ENCODE measurements around the gene MED13L. TPM values are rescaled to one million over a fixed set of nuclear protein-coding genes. Genes with fewer than 3 reads are reported as not detected.

Gene MED13L
- polyA plus RNA-seq, 4 donors, result 9.8 to 74.0 (median 14.3) TPM

DNA sequence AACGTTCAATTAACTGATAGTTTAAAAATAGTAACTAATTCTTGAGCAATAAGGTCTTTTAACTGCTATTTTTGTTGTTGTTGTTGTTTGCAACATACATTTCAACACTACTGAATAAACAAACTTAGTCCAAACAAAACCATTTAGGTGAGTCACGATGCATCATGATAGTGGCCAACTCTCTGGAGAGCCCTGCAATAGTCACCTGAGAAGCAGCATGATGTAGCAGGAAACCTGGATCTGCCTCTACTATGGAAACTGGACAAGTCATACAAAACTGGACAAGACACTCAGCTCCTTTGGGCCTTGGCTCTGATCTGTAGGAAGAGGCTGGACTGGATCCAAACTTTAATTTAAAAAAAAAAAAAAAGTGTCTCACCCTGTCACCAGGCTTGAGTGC lies 117.3 kb downstream of the MED13L start:
- Histone ChIP-seq H3K9me3 (ENCODE audit: control insufficient read depth in 2 of 2, insufficient read depth in 1 of 2, low read depth in 1 of 2, low read length in 1 of 2) (no peaks in the 10 kb centered on the region), H3K4me1 (ENCODE audit: control insufficient read depth in 3 of 3, insufficient read depth in 2 of 3, low read depth in 1 of 3, low read length in 2 of 3) (peaks cover 0 to 12% (median 3%) of the 10 kb centered on the region in 3 donors), H3K36me3 (ENCODE audit: control insufficient read depth in 3 of 3, insufficient read depth in 2 of 3, low read depth in 1 of 3, low read length in 3 of 3) (no peaks in the 10 kb centered on the region), H3K4me3 (ENCODE audit: low read depth in 1 of 3, low read length in 3 of 3) (no peak overlapping the region), H3K27ac (ENCODE audit: low read depth in 1 of 3, low read length in 2 of 3) (no peak overlapping the region), H3K27me3 (ENCODE audit: control insufficient read depth in 3 of 3, insufficient read depth in 3 of 3, low read length in 3 of 3) (no peaks in the 10 kb centered on the region)
- no peak for FAIRE-seq
- no peak for DNase-seq
- whole genome bisulfite sequencing, 3 donors, result 69 to 76% (median 75%) methylated on average over 2 of the region's 2 CpGs

DNA sequence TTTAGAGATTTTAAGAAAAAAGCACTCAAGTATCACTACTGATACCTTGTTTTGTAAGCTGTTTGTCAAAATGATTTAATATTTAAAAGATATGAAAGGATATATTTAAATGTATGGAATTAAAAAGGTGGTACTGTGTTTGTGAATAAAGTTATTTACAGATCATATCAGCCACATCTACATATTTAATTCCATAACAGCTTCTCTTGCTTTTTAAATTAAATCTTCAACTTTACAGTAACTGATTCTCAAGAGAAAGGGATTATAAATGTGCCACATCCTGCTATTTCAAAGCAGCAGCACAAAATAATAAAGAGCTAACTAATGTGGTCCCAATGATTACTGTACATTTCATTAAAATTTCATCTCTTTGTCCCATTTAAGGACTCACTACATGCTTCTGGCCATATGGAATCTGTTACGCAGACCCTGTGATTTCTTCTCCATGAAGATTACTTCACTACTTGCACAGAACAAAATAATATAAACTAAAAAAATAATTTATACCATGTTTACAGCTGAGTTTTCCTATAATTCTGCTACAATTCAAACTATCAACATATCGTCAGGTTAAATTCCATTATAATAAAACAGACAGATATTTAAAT lies 117.8 kb downstream of the MED13L start:
- FAIRE-seq (no peak), DNase-seq (no peak)
- Histone ChIP-seq H3K4me1 (ENCODE audit: control insufficient read depth in 3 of 3, insufficient read depth in 2 of 3, low read depth in 1 of 3, low read length in 2 of 3) (peaks cover 0 to 9% (median 3%) of the 10 kb centered on the region in 3 donors), H3K27ac (ENCODE audit: low read depth in 1 of 3, low read length in 2 of 3) (no peak overlapping the region), H3K27me3 (ENCODE audit: control insufficient read depth in 3 of 3, insufficient read depth in 3 of 3, low read length in 3 of 3) (no peaks in the 10 kb centered on the region), H3K4me3 (ENCODE audit: low read depth in 1 of 3, low read length in 3 of 3) (no peak overlapping the region), H3K9me3 (ENCODE audit: control insufficient read depth in 2 of 2, insufficient read depth in 1 of 2, low read depth in 1 of 2, low read length in 1 of 2) (no peaks in the 10 kb centered on the region), H3K36me3 (ENCODE audit: control insufficient read depth in 3 of 3, insufficient read depth in 2 of 3, low read depth in 1 of 3, low read length in 3 of 3) (no peaks in the 10 kb centered on the region)
- 90 to 99% (median 94%) methylated on average over 2 of the region's 2 CpGs for WGBS, 3 donors

DNA sequence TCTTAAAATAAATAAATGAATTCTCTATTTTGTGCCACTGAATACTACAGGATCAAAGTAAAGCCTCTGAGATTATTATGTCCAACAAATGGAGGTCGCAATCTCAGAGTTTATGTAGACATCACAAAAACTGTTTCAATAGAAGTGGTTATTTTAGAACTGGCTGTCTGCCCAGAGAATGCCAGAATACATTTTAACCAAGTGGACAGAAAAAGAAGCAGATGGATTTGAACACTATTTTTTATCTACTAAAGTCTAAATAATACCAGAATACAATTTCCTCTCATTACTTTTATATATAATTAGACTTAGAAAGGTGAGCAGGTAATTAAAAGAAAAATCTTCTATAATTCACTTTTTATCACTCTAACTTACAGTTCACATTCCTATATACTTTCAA lies 118.3 kb downstream of the MED13L start:
- no peak for FAIRE-seq
- H3K9me3 ChIP-seq (ENCODE audit: control insufficient read depth in 2 of 2, insufficient read depth in 1 of 2, low read depth in 1 of 2, low read length in 1 of 2), result no peaks in the 10 kb centered on the region
- H3K36me3 ChIP-seq (ENCODE audit: control insufficient read depth in 3 of 3, insufficient read depth in 2 of 3, low read depth in 1 of 3, low read length in 3 of 3), result no peaks in the 10 kb centered on the region
- no peak for DNase-seq
- H3K27me3 ChIP-seq (ENCODE audit: control insufficient read depth in 3 of 3, insufficient read depth in 3 of 3, low read length in 3 of 3), result no peaks in the 10 kb centered on the region
- WGBS, 3 donors, result 49 to 85% (median 74%) methylated on average over 1 of the region's 1 CpG
- no peak overlapping the region for H3K4me3 ChIP-seq (ENCODE audit: low read depth in 1 of 3, low read length in 3 of 3)
- H3K4me1 ChIP-seq (ENCODE audit: control insufficient read depth in 3 of 3, insufficient read depth in 2 of 3, low read depth in 1 of 3, low read length in 2 of 3), result peaks cover 0 to 6% (median 3%) of the 10 kb centered on the region in 3 donors
- no peak overlapping the region for H3K27ac ChIP-seq (ENCODE audit: low read depth in 1 of 3, low read length in 2 of 3)

GRCh38 chr12:116157845-116158267 lies 119.6 kb downstream of the MED13L start:
- 61 to 87% (median 82%) methylated on average over 5 of the region's 5 CpGs for WGBS, 3 donors
- H3K4me1 ChIP-seq (ENCODE audit: control insufficient read depth in 3 of 3, insufficient read depth in 2 of 3, low read depth in 1 of 3, low read length in 2 of 3), result peaks cover 0 to 16% (median 3%) of the 10 kb centered on the region in 3 donors
- no peak for FAIRE-seq
- no peak for DNase-seq
- H3K27me3 ChIP-seq (ENCODE audit: control insufficient read depth in 3 of 3, insufficient read depth in 3 of 3, low read length in 3 of 3), result no peaks in the 10 kb centered on the region
- H3K4me3 ChIP-seq (ENCODE audit: low read depth in 1 of 3, low read length in 3 of 3), result no peak overlapping the region
- H3K27ac ChIP-seq (ENCODE audit: low read depth in 1 of 3, low read length in 2 of 3), result no peak overlapping the region
- H3K36me3 ChIP-seq (ENCODE audit: control insufficient read depth in 3 of 3, insufficient read depth in 2 of 3, low read depth in 1 of 3, low read length in 3 of 3), result no peaks in the 10 kb centered on the region
- no peaks in the 10 kb centered on the region for H3K9me3 ChIP-seq (ENCODE audit: control insufficient read depth in 2 of 2, insufficient read depth in 1 of 2, low read depth in 1 of 2, low read length in 1 of 2)

- no peak for DNase-seq
- no peak for FAIRE-seq
- H3K4me1 ChIP-seq (ENCODE audit: control insufficient read depth in 3 of 3, insufficient read depth in 2 of 3, low read depth in 1 of 3, low read length in 2 of 3), result peaks cover 0 to 15% (median 3%) of the 10 kb centered on the region in 3 donors
- WGBS, 3 donors, result 52 to 79% (median 60%) methylated on average over 4 of the region's 4 CpGs
- H3K36me3 ChIP-seq (ENCODE audit: control insufficient read depth in 3 of 3, insufficient read depth in 2 of 3, low read depth in 1 of 3, low read length in 3 of 3), result no peaks in the 10 kb centered on the region
- H3K27ac ChIP-seq (ENCODE audit: low read depth in 1 of 3, low read length in 2 of 3), result no peak overlapping the region
- no peaks in the 10 kb centered on the region for H3K9me3 ChIP-seq (ENCODE audit: control insufficient read depth in 2 of 2, insufficient read depth in 1 of 2, low read depth in 1 of 2, low read length in 1 of 2)
- H3K4me3 ChIP-seq (ENCODE audit: low read depth in 1 of 3, low read length in 3 of 3), result no peak overlapping the region
- no peaks in the 10 kb centered on the region for H3K27me3 ChIP-seq (ENCODE audit: control insufficient read depth in 3 of 3, insufficient read depth in 3 of 3, low read length in 3 of 3)
Measured at GRCh38 chr12:116156614-116157013, 120.9 kb downstream of the MED13L start.

DNA sequence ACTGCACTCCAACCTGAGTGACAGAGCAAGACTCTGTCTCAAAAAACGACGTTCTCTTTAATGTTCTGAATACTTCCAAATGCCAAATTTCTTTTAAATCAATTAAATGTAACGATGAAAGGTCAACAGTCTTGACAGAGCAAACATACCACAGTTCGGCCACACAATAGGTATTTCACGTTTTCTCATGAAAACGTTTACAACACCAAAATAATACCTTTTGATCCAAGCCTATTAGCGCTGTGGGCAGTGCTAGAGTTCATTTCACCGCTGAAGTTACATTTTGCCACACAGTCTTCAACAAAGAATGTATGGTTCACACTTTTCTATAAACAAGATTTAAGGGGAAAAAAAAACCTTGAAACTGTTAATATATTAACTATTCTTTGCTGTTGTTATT lies 122.1 kb downstream of the MED13L start:
- H3K27me3 ChIP-seq (ENCODE audit: control insufficient read depth in 3 of 3, insufficient read depth in 3 of 3, low read length in 3 of 3), result no peaks in the 10 kb centered on the region
- no peak overlapping the region for H3K4me3 ChIP-seq (ENCODE audit: low read depth in 1 of 3, low read length in 3 of 3)
- FAIRE-seq (no peak), DNase-seq (no peak)
- H3K4me1 ChIP-seq (ENCODE audit: control insufficient read depth in 3 of 3, insufficient read depth in 2 of 3, low read depth in 1 of 3, low read length in 2 of 3), result peaks cover 0 to 11% (median 3%) of the 10 kb centered on the region in 3 donors
- H3K9me3 ChIP-seq (ENCODE audit: control insufficient read depth in 2 of 2, insufficient read depth in 1 of 2, low read depth in 1 of 2, low read length in 1 of 2), result no peaks in the 10 kb centered on the region
- no peak overlapping the region for H3K27ac ChIP-seq (ENCODE audit: low read depth in 1 of 3, low read length in 2 of 3)
- 83 to 92% (median 91%) methylated on average over 8 of the region's 8 CpGs for WGBS, 3 donors
- H3K36me3 ChIP-seq (ENCODE audit: control insufficient read depth in 3 of 3, insufficient read depth in 2 of 3, low read depth in 1 of 3, low read length in 3 of 3), result no peaks in the 10 kb centered on the region

- peaks cover 0 to 11% (median 3%) of the 10 kb centered on the region in 3 donors for H3K4me1 ChIP-seq (ENCODE audit: control insufficient read depth in 3 of 3, insufficient read depth in 2 of 3, low read depth in 1 of 3, low read length in 2 of 3)
- FAIRE-seq, result no peak
Measured at GRCh38 chr12:116153983-116154382, 123.5 kb downstream of the MED13L start.

DNA sequence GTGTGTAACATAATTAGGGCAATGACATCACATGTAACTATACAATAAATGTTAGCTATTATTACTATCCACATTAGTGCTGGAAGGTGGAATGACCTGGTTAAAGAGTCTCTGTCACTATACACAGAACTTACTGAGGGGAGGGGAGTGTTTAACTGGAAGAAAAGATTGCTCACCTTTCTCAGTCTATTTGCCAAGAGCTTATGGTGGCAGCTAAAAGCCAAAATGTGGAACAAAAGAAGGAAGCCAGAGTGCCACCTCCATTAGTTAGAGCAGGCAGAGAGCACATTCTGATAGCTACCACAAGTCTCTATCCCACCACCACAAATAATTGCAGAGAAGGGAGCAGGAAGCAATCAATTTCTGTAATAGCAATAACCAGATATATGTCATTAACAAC lies 124.4 kb downstream of the MED13L start:
- peaks cover 0 to 13% (median 3%) of the 10 kb centered on the region in 3 donors for H3K4me1 ChIP-seq (ENCODE audit: control insufficient read depth in 3 of 3, insufficient read depth in 2 of 3, low read depth in 1 of 3, low read length in 2 of 3)
- no peak overlapping the region for H3K27ac ChIP-seq (ENCODE audit: low read depth in 1 of 3, low read length in 2 of 3)
- H3K27me3 ChIP-seq (ENCODE audit: control insufficient read depth in 3 of 3, insufficient read depth in 3 of 3, low read length in 3 of 3), result no peaks in the 10 kb centered on the region
- H3K36me3 ChIP-seq (ENCODE audit: control insufficient read depth in 3 of 3, insufficient read depth in 2 of 3, low read depth in 1 of 3, low read length in 3 of 3), result no peaks in the 10 kb centered on the region
- no peaks in the 10 kb centered on the region for H3K9me3 ChIP-seq (ENCODE audit: control insufficient read depth in 2 of 2, insufficient read depth in 1 of 2, low read depth in 1 of 2, low read length in 1 of 2)
- no peak overlapping the region for H3K4me3 ChIP-seq (ENCODE audit: low read depth in 1 of 3, low read length in 3 of 3)
- FAIRE-seq (no peak), DNase-seq (no peak)

More at GRCh38 chr12:116153983-116154382, 123.5 kb downstream of the MED13L start:
- no peaks in the 10 kb centered on the region for H3K36me3 ChIP-seq (ENCODE audit: control insufficient read depth in 3 of 3, insufficient read depth in 2 of 3, low read depth in 1 of 3, low read length in 3 of 3)
- H3K27ac ChIP-seq (ENCODE audit: low read depth in 1 of 3, low read length in 2 of 3), result no peak overlapping the region
- no peaks in the 10 kb centered on the region for H3K9me3 ChIP-seq (ENCODE audit: control insufficient read depth in 2 of 2, insufficient read depth in 1 of 2, low read depth in 1 of 2, low read length in 1 of 2)
- WGBS, 3 donors, result 82 to 86% (median 83%) methylated on average over 2 of the region's 2 CpGs
- DNase-seq, result no peak
- H3K4me3 ChIP-seq (ENCODE audit: low read depth in 1 of 3, low read length in 3 of 3), result no peak overlapping the region
- no peaks in the 10 kb centered on the region for H3K27me3 ChIP-seq (ENCODE audit: control insufficient read depth in 3 of 3, insufficient read depth in 3 of 3, low read length in 3 of 3)

DNA sequence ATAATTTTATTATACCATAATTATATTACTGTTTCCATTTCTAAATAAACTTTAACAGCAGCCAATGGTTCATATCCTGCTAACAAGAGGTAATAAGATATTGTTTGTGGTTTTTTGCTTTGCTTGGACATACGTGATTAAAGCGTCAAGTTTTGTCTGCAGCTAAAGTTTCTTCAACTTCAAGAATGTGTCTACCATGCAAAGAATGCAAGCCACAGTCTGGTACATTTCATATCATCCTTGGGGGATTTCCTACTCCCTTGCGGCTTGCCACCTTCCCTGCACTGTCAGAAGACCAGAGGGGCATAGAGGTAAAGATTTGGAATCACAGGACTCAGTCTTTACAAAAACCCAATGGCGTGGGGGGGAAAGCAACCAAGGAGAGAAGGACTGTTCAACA lies 125.2 kb downstream of the MED13L start:
- H3K9me3 ChIP-seq (ENCODE audit: control insufficient read depth in 2 of 2, insufficient read depth in 1 of 2, low read depth in 1 of 2, low read length in 1 of 2), result no peaks in the 10 kb centered on the region
- H3K27ac ChIP-seq (ENCODE audit: low read depth in 1 of 3, low read length in 2 of 3), result no peak overlapping the region
- H3K4me3 ChIP-seq (ENCODE audit: low read depth in 1 of 3, low read length in 3 of 3), result no peak overlapping the region
- no peaks in the 10 kb centered on the region for H3K36me3 ChIP-seq (ENCODE audit: control insufficient read depth in 3 of 3, insufficient read depth in 2 of 3, low read depth in 1 of 3, low read length in 3 of 3)
- FAIRE-seq, result no peak
- no peaks in the 10 kb centered on the region for H3K27me3 ChIP-seq (ENCODE audit: control insufficient read depth in 3 of 3, insufficient read depth in 3 of 3, low read length in 3 of 3)
- WGBS, 3 donors, result 69 to 85% (median 85%) methylated on average over 4 of the region's 4 CpGs
- H3K4me1 ChIP-seq (ENCODE audit: control insufficient read depth in 3 of 3, insufficient read depth in 2 of 3, low read depth in 1 of 3, low read length in 2 of 3), result peaks cover 0 to 13% (median 0%) of the 10 kb centered on the region in 3 donors
- no peak for DNase-seq

Data from small intestine (tissue), 7 donors.